Activated T-cell treated with anti-CD3 and anti-CD28 coated beads, Interleukin-2, amount 50 U/mL, for 1 hour (primary cell): Measurements from ENCODE around the gene KCNMA1.

Experiments used
- DNase-seq: peaks from one replicate; pipeline ENCODE4 v3.0.0-alpha.2; 2020

KCNMA1 gene

GRCh38 chr10:77191324-77192049, 446.1 kb downstream of the KCNMA1 start:
- DNase-seq = no peak

GRCh38 chr10:77190291-77190690, 447.3 kb downstream of the KCNMA1 start:
- no peak for DNase-seq

- no peak for DNase-seq
Measured at GRCh38 chr10:77189520-77189919, 448.1 kb downstream of the KCNMA1 start.

GRCh38 chr10:77189075-77189474, 448.5 kb downstream of the KCNMA1 start:
- no peak for DNase-seq

GRCh38 chr10:77188521-77188920, 449.1 kb downstream of the KCNMA1 start:
- no peak for DNase-seq

- no peak for DNase-seq
Measured at GRCh38 chr10:77188000-77188395, 449.6 kb downstream of the KCNMA1 start.

GRCh38 chr10:77187376-77187999, 450.1 kb downstream of the KCNMA1 start:
- no peak for DNase-seq

GRCh38 chr10:77186936-77187335, 450.7 kb downstream of the KCNMA1 start:
- no peak for DNase-seq

GRCh38 chr10:77185696-77186095, 451.9 kb downstream of the KCNMA1 start:
- no peak for DNase-seq

GRCh38 chr10:77182803-77183202, 454.8 kb downstream of the KCNMA1 start:
- DNase-seq = no peak

GRCh38 chr10:77180794-77181193, 456.8 kb downstream of the KCNMA1 start:
- DNase-seq = no peak

- DNase-seq = no peak
Measured at GRCh38 chr10:77180104-77180503, 457.5 kb downstream of the KCNMA1 start.

GRCh38 chr10:77179015-77179695, 458.5 kb downstream of the KCNMA1 start:
- DNase-seq = no peak

GRCh38 chr10:77177589-77177988, 460.0 kb downstream of the KCNMA1 start:
- no peak for DNase-seq

- DNase-seq = no peak
Measured at GRCh38 chr10:77177161-77177560, 460.4 kb downstream of the KCNMA1 start.

- DNase-seq = no peak
Measured at GRCh38 chr10:77176232-77176631, 461.4 kb downstream of the KCNMA1 start.

GRCh38 chr10:77175631-77176222, 461.9 kb downstream of the KCNMA1 start:
- DNase-seq = no peak

GRCh38 chr10:77173615-77174461, 463.8 kb downstream of the KCNMA1 start:
- DNase-seq = peak; percentile 64

- no peak for DNase-seq
Measured at GRCh38 chr10:77172086-77172485, 465.5 kb downstream of the KCNMA1 start.

- DNase-seq = no peak
Measured at GRCh38 chr10:77168861-77169260, 468.7 kb downstream of the KCNMA1 start.

- no peak for DNase-seq
Measured at GRCh38 chr10:77168161-77168560, 469.4 kb downstream of the KCNMA1 start.

GRCh38 chr10:77165445-77166208, 472.0 kb downstream of the KCNMA1 start:
- peak; percentile 17 for DNase-seq
